KMS-11 (cell line): ENCODE data around the gene HOXA13.

Experiments used
- H2AFZ ChIP-seq: fragments of 200-600 bp; sonication (generic); 2 replicates; pipeline ENCODE4 v1.6.1; 2016; ENCODE audit warnings: antibody characterized with exemption, mixed run types, low read depth
- H3K27ac ChIP-seq: fragments of 200-600 bp; sonication (generic); 2 replicates; pipeline ENCODE4 v1.6.1; 2016; ENCODE audit warnings: mild to moderate bottlenecking, mixed run types
- H3K27me3 ChIP-seq: fragments of 200-600 bp; sonication (generic); 2 replicates; pipeline ENCODE4 v1.6.1; 2017; ENCODE audit warnings: mild to moderate bottlenecking, low read depth, mixed run types, moderate library complexity; ENCODE audit not compliant: insufficient read depth
- H3K36me3 ChIP-seq: fragments of 200-600 bp; sonication (generic); 2 replicates; pipeline ENCODE4 v1.6.1; 2017; ENCODE audit warnings: mild to moderate bottlenecking, mixed run types; ENCODE audit not compliant: insufficient read depth
- H3K4me1 ChIP-seq: fragments of 200-600 bp; sonication (generic); 2 replicates; pipeline ENCODE4 v1.6.1; 2016; ENCODE audit warnings: mild to moderate bottlenecking, low read depth, mixed run types; ENCODE audit not compliant: poor library complexity, severe bottlenecking
- H3K4me2 ChIP-seq: fragments of 200-600 bp; sonication (generic); 2 replicates; pipeline ENCODE4 v1.7.0; 2016; ENCODE audit warnings: mild to moderate bottlenecking, mixed run types
- H3K4me3 ChIP-seq: fragments of 200-600 bp; sonication (generic); IDR thresholded peaks from 2 replicates; pipeline ENCODE4 v1.6.1; 2017; ENCODE audit warnings: low read depth, low read length, mixed read lengths; ENCODE audit not compliant: insufficient read depth
- H3K79me2 ChIP-seq: fragments of 200-600 bp; sonication (generic); 2 replicates; pipeline ENCODE4 v1.6.1; 2016; ENCODE audit warnings: low read depth, mixed run types; ENCODE audit not compliant: insufficient read depth
- H3K9ac ChIP-seq: fragments of 200-600 bp; sonication (generic); 2 replicates; pipeline ENCODE4 v1.6.1; 2016; ENCODE audit warnings: mild to moderate bottlenecking, mixed run types
- H4K20me1 ChIP-seq: fragments of 200-600 bp; sonication (generic); 2 replicates; pipeline ENCODE4 v1.6.1; 2016; ENCODE audit warnings: mild to moderate bottlenecking, mixed run types; ENCODE audit not compliant: insufficient read depth
- CTCF ChIP-seq: fragments of 200-600 bp; sonication (generic); conservative IDR thresholded peaks from 2 replicates; pipeline ENCODE4 v1.6.1; 2017; ENCODE audit warnings: low read depth, mild to moderate bottlenecking, antibody characterized with exemption, low read length, moderate library complexity, mixed read lengths

HOXA13 gene

GRCh38 chr7:27203964-27204594, 4.2 kb upstream of the HOXA13 start:
- Histone ChIP-seq H3K4me2 (no peak overlapping the region), H3K36me3 (no peaks in the 10 kb centered on the region), H3K27me3 (no peaks in the 10 kb centered on the region), H3K4me1 (no peaks in the 10 kb centered on the region), H4K20me1 (no peaks in the 10 kb centered on the region), H2AFZ (no peak overlapping the region), H3K9ac (no peak overlapping the region), H3K27ac (no peak overlapping the region), H3K4me3 (no peak overlapping the region), H3K79me2 (no peaks in the 10 kb centered on the region)
- TF ChIP-seq CTCF = no peak

GRCh38 chr7:27203365-27203953, 3.6 kb upstream of the HOXA13 start:
- Histone ChIP-seq H3K79me2 (no peaks in the 10 kb centered on the region), H3K36me3 (no peaks in the 10 kb centered on the region), H3K4me3 (no peak overlapping the region), H3K27me3 (no peaks in the 10 kb centered on the region), H4K20me1 (no peaks in the 10 kb centered on the region), H3K9ac (no peak overlapping the region), H2AFZ (no peak overlapping the region), H3K27ac (no peak overlapping the region), H3K4me1 (no peaks in the 10 kb centered on the region), H3K4me2 (no peak overlapping the region)
- TF ChIP-seq CTCF = no peak

- Histone ChIP-seq H3K27me3 (no peaks in the 10 kb centered on the region), H3K9ac (no peak overlapping the region), H4K20me1 (no peaks in the 10 kb centered on the region), H3K4me1 (no peaks in the 10 kb centered on the region), H3K79me2 (no peaks in the 10 kb centered on the region), H3K4me3 (no peak overlapping the region), H3K27ac (no peak overlapping the region), H2AFZ (no peak overlapping the region), H3K36me3 (no peaks in the 10 kb centered on the region), H3K4me2 (no peak overlapping the region)
- no peak for TF ChIP-seq CTCF
These were observed 2.9 kb upstream of the HOXA13 start for GRCh38 chr7:27202862-27203134.

- Histone ChIP-seq H2AFZ (no peak overlapping the region), H3K9ac (no peak overlapping the region), H3K4me1 (no peaks in the 10 kb centered on the region), H3K79me2 (no peaks in the 10 kb centered on the region), H3K4me3 (no peak overlapping the region), H3K27me3 (no peaks in the 10 kb centered on the region), H3K36me3 (no peaks in the 10 kb centered on the region), H3K4me2 (no peak overlapping the region), H4K20me1 (no peaks in the 10 kb centered on the region), H3K27ac (no peak overlapping the region)
- no peak for TF ChIP-seq CTCF
These were observed 2.3 kb upstream of the HOXA13 start for GRCh38 chr7:27202018-27202861.
